ENCODE data around the gene GNAZ.

- TF ChIP-seq, protein P1, sequence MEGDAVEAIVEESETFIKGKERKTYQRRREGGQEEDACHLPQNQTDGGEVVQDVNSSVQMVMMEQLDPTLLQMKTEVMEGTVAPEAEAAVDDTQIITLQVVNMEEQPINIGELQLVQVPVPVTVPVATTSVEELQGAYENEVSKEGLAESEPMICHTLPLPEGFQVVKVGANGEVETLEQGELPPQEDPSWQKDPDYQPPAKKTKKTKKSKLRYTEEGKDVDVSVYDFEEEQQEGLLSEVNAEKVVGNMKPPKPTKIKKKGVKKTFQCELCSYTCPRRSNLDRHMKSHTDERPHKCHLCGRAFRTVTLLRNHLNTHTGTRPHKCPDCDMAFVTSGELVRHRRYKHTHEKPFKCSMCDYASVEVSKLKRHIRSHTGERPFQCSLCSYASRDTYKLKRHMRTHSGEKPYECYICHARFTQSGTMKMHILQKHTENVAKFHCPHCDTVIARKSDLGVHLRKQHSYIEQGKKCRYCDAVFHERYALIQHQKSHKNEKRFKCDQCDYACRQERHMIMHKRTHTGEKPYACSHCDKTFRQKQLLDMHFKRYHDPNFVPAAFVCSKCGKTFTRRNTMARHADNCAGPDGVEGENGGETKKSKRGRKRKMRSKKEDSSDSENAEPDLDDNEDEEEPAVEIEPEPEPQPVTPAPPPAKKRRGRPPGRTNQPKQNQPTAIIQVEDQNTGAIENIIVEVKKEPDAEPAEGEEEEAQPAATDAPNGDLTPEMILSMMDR (IDR thresholded peaks at IDR 0.05; ENCODE audit: insufficient read depth, low read length): no peak
- no peak for TF ChIP-seq SPI1 (IDR thresholded peaks at IDR 0.05; ENCODE audit: borderline replicate concordance, low read depth)
- TF ChIP-seq, protein P2, sequence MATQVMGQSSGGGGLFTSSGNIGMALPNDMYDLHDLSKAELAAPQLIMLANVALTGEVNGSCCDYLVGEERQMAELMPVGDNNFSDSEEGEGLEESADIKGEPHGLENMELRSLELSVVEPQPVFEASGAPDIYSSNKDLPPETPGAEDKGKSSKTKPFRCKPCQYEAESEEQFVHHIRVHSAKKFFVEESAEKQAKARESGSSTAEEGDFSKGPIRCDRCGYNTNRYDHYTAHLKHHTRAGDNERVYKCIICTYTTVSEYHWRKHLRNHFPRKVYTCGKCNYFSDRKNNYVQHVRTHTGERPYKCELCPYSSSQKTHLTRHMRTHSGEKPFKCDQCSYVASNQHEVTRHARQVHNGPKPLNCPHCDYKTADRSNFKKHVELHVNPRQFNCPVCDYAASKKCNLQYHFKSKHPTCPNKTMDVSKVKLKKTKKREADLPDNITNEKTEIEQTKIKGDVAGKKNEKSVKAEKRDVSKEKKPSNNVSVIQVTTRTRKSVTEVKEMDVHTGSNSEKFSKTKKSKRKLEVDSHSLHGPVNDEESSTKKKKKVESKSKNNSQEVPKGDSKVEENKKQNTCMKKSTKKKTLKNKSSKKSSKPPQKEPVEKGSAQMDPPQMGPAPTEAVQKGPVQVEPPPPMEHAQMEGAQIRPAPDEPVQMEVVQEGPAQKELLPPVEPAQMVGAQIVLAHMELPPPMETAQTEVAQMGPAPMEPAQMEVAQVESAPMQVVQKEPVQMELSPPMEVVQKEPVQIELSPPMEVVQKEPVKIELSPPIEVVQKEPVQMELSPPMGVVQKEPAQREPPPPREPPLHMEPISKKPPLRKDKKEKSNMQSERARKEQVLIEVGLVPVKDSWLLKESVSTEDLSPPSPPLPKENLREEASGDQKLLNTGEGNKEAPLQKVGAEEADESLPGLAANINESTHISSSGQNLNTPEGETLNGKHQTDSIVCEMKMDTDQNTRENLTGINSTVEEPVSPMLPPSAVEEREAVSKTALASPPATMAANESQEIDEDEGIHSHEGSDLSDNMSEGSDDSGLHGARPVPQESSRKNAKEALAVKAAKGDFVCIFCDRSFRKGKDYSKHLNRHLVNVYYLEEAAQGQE (IDR thresholded peaks at IDR 0.05; ENCODE audit: insufficient replicate concordance, low read depth): no peak
Measured at GRCh38 chr22:23117891-23118646, 47.8 kb downstream of the GNAZ start.

All from HL-60 (cell line).